Neuron (in vitro differentiated cells): ENCODE results near the gene TPPP.

Source experiments
- H2AFZ ChIP-seq: one replicate; pipeline ENCODE4 v1.6.1; 2013; ENCODE audit warnings: low read depth, mild to moderate bottlenecking, inconsistent platforms, low read length, moderate library complexity
- H3K27me3 ChIP-seq: one replicate; pipeline ENCODE4 v1.6.1; 2013; ENCODE audit warnings: low read length; ENCODE audit not compliant: insufficient read depth
- H3K36me3 ChIP-seq: one replicate; pipeline ENCODE4 v1.6.1; 2013; ENCODE audit warnings: low read length; ENCODE audit not compliant: insufficient read depth
- H3K4me1 ChIP-seq: one replicate; pipeline ENCODE4 v1.6.1; 2013; ENCODE audit warnings: low read length; ENCODE audit not compliant: insufficient read depth
- H3K4me3 ChIP-seq: 2 replicates; pipeline ENCODE4 v1.5.1; 2013; ENCODE audit warnings: mild to moderate bottlenecking, low read length, moderate library complexity
- H3K9me3 ChIP-seq: one replicate; pipeline ENCODE4 v1.6.1; 2013; ENCODE audit warnings: low read length

TPPP gene

DNA sequence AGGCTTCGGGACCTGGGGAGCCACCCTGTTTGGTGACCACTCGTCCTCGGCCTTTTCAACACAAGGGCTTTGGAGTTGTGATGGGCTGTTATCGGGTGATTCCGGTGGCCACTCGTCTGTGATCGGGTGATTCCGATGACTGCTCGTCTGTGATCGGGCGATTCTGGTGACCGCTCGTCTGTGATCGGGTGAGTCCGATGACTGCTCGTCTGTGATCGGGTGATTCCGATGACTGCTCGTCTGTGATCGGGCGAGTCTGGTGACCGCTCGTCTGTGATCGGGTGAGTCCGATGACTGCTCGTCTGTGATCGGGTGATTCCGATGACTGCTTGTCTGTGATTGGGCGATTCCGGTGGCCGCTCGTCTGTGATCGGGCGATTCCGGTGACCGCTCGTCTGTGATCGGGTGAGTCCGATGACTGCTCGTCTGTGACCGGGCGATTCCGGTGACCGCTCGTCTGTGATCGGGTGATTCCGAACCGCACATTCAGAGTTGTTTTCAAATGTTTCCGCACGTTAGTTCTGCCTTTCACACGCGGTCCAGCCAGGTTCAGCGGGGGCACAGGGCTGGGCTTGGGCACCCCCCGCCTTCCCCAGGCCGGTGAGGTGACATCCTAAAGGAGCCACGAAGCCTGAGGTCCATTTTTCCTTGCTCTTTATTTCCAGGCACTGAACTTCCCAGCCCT lies 30.3 kb downstream of the TPPP start:
- no peaks in the 10 kb centered on the region for H3K4me1 ChIP-seq
- no peak overlapping the region for H2AFZ ChIP-seq
- no peaks in the 10 kb centered on the region for H3K27me3 ChIP-seq
- peaks cover 84% of the 10 kb centered on the region for H3K36me3 ChIP-seq
- H3K9me3 ChIP-seq = peaks cover 42% of the 10 kb centered on the region
- H3K4me3 ChIP-seq = no peak overlapping the region

DNA sequence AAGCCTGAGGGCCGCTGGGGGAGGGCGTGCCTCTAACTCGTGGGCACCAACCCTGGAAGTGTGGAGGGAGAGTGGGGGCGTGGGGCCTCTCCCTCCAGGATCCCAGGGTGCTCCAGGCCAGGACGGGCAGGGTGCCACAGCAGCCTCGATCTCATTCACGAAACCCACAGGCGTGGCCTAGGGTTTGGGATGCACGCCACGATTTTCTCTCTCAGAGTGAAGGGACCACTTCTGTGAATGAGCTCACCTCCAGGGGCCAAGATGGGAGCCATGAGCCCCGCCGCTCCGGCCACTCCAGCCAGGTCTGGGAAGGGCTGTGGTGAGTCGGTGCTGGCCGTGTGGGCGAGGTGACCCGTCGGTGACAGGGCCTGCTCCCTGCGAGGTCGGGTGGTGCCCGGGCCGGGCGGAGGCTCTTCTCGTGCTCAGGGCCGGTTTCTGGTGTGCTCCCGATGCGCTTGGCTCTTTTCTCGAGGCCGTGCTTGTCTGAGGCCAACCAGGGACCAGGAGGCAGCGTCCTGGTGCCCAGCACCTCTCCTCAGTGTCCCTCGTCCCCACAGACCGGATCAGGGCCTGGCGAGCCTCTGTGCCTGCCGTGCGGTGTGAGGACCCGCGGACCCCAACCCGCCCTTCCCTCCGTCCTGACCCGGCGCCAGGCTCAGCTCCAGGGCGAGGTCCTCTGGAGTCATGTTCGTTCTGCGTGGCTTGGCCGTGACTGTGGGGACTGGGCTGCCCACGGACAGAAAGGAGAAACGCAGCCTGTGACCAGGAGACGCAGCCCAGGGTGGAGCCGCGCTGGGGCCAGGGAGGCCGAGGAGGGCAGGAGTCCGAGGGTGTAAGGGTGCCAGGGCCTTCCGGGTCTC lies 31.0 kb downstream of the TPPP start:
- Histone ChIP-seq H3K27me3 (no peaks in the 10 kb centered on the region), H3K36me3 (peaks cover 86% of the 10 kb centered on the region), H3K4me1 (no peaks in the 10 kb centered on the region), H3K4me3 (no peak overlapping the region), H3K9me3 (peaks cover 49% of the 10 kb centered on the region), H2AFZ (no peak overlapping the region)

DNA sequence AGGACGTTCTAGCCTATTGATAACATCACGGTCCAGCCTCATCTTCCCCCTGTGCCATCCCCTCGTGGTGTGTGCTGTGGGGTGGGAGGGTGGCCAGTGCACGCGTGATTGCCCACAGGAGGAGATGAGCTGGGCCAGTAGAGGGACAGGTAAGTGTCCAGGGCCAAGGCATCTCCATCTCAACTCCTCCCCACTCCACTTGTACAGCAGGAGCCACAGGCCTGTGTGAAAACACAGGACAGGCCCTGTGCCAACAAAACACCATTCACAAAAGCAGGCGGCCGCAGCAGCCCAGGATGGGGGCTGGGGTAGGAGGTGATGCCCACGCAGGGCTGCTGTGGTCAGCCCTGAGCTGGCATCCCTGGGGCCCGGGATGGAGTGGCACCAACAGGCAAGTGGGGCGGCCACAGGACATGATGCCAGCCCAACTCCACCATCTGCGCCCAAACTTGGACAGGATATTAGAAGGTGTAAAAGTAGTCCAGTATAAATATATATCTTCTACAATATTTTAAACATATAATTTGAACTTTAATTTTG lies 32.6 kb downstream of the TPPP start:
- peaks cover 86% of the 10 kb centered on the region for H3K36me3 ChIP-seq
- H2AFZ ChIP-seq = no peak overlapping the region
- no peak overlapping the region for H3K4me3 ChIP-seq
- H3K4me1 ChIP-seq = no peaks in the 10 kb centered on the region
- peaks cover 51% of the 10 kb centered on the region for H3K9me3 ChIP-seq
- no peaks in the 10 kb centered on the region for H3K27me3 ChIP-seq

DNA sequence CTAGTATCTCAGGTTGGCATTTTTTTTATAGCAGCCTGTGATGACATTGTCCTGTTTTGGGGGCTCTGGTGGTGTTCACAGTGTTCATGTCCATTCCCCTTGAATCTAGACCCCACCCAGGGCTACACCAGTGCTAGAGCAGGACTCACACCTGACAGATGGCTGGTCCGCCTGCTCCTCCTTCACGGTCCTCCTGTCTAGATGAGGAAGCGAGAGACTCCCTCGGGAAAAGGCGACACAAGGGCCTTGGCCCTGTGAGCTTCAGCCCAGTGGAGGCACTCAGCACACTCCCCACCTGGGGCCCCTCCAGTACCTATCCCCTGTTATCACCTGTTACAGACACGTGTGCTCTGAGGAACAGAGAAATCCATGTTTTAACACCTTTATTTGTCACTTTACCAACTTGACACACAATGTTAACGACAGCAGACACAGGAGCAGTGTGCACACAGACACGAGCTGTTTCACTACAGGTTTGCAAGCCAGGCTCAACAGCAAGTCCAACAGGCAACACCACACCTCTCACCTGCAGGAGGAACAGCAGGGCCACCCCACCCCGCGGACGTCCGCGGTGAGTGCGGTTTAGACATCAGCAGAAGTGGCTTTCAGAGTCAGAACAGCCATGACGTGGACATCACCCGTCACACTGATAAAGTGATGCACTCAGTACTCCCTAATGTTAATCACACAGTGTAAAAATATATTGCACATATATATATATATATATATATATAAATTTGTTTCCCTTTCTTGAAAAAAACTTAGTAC lies 33.5 kb downstream of the TPPP start:
- Histone ChIP-seq H3K9me3 (peaks cover 51% of the 10 kb centered on the region), H3K4me3 (no peak overlapping the region), H2AFZ (no peak overlapping the region), H3K4me1 (no peaks in the 10 kb centered on the region), H3K27me3 (no peaks in the 10 kb centered on the region), H3K36me3 (peaks cover 79% of the 10 kb centered on the region)

DNA sequence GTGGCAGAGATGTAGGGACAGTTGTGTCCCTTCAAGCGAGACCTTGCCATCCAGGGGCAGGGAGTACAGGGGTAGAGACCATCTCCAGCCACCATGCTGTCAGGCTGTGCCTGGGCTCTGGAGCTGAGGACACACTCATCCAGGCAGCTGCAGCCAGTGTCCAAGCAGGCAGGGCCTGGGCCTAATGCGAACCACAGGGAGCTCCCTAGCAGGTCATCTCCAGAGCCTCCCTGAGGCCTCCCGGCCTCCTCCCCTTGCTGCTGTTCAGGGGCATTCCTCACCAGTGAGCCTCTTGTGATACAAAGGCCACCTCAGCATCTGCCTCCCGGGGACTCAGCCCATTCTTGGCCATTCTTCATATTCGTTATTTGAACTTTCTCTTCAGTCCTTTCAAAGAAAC lies 35.0 kb downstream of the TPPP start:
- Histone ChIP-seq H3K4me1 (no peaks in the 10 kb centered on the region), H2AFZ (no peak overlapping the region), H3K27me3 (no peaks in the 10 kb centered on the region), H3K9me3 (peaks cover 53% of the 10 kb centered on the region), H3K4me3 (no peak overlapping the region), H3K36me3 (peaks cover 79% of the 10 kb centered on the region)

DNA sequence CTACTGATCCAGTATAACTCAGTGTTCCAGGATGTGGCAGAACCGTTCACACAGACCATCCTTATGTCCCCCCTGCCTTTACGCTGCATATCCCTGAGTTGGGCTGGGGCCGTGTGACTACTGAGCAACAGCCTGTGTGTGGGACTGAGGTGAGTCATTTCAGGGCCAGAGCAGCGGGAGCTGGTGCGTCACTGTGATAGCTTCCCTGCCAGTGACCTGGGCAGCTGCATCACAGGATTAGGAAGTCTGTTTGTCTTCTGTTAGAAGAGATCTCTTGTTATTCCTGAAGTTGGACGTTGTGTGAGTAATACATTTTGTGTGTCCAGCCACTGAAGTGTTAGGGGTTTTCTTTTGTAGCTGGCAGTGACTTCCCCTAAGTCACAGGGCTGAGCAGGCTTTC lies 35.6 kb downstream of the TPPP start:
- Histone ChIP-seq H3K36me3 (peaks cover 79% of the 10 kb centered on the region), H3K9me3 (peaks cover 50% of the 10 kb centered on the region), H2AFZ (no peak overlapping the region), H3K4me3 (no peak overlapping the region), H3K27me3 (no peaks in the 10 kb centered on the region), H3K4me1 (no peaks in the 10 kb centered on the region)

DNA sequence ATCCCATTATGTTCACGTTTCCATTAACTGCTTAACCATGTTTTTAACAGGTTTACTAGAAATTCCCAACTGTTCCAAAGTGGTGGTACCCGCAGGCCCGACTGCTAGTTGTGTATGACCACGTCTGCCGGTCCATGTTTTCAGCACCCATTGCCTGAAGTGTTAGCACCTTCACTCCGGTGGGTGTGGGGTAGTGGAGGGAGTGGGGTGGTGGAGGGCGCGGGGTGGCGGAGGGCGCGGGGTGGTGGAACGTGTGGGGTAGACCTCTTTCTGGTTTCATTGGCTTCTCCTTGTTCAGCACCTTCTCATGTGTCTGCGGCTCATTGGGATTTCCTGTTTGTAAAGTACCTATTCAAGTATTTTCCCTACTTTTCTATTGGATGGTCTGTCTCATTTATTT lies 37.7 kb downstream of the TPPP start:
- no peak overlapping the region for H2AFZ ChIP-seq
- H3K27me3 ChIP-seq = no peaks in the 10 kb centered on the region
- H3K4me1 ChIP-seq = no peaks in the 10 kb centered on the region
- no peak overlapping the region for H3K4me3 ChIP-seq
- peaks cover 67% of the 10 kb centered on the region for H3K36me3 ChIP-seq
- H3K9me3 ChIP-seq = peaks cover 35% of the 10 kb centered on the region

DNA sequence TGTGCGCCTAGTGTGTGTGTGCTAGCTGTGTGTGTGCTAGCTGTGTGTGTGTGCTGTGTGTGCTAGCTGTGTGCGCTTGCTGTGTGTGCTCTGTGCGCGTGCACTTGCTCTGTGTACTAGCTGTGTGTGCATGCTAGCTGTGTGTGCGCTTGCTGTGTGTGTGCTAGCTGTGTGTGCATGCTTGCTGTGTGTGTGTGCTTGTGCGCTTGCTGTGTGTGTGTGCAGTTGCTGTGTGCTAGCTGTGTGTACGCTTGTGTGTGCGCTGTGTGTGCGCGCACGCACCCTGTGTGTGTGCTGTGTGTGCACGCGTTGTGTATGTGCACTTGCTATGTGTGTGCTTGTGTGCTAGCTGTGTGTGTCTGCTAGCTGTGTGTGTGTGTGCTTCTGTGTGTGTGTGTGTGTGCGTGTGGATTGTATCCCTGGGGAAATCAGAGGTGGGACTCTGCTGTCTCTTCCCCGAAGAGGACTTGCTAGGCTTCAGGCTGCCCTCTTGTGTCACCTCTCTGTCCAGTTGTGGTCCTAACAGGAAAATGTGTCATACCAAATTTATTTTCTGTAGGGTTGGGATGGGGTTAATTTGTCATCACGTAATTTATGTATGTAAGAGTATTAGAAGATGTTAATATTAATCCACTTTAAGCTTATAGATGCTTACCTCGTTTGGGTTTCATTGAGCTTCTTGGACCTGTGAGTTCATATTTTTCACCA lies 38.9 kb downstream of the TPPP start:
- peaks cover 56% of the 10 kb centered on the region for H3K36me3 ChIP-seq

DNA sequence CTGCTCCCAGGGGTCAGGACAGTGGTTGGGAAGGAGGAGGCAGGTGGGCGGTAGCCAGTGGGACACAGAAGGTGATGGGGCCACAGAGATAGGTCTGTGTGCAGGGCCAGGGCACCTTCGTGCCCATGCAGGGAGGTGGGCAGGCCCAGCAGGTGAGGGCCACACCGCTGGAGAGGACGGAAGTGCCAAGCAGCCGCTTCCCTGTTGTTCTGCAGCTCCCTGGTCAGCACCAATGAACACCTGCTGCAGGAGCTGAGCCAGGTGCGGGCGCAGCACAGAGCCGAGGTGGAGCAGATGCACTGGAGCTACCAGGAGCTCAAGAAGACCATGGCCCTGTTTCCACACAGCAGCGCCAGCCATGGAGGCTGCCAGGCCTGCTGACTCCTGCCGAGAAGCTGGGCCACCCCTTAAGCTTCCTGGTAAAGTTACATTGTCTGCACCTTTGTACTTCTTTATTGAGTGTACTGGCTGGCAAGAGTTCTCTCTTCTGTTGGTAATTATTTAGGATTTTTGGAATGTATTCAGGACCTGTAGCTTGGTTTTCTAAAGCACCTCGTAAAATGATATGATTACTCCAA lies 40.3 kb downstream of the TPPP start:
- Histone ChIP-seq H3K4me3 (no peak overlapping the region), H3K4me1 (no peaks in the 10 kb centered on the region), H3K9me3 (peaks cover 24% of the 10 kb centered on the region), H2AFZ (no peak overlapping the region), H3K36me3 (peaks cover 52% of the 10 kb centered on the region), H3K27me3 (no peaks in the 10 kb centered on the region)

More for the DNA sequence above, 38.9 kb downstream of the TPPP start:
- H3K4me3 ChIP-seq = no peak overlapping the region
- H3K4me1 ChIP-seq = no peaks in the 10 kb centered on the region
- H3K9me3 ChIP-seq = peaks cover 27% of the 10 kb centered on the region
- H2AFZ ChIP-seq = no peak overlapping the region
- no peaks in the 10 kb centered on the region for H3K27me3 ChIP-seq

DNA sequence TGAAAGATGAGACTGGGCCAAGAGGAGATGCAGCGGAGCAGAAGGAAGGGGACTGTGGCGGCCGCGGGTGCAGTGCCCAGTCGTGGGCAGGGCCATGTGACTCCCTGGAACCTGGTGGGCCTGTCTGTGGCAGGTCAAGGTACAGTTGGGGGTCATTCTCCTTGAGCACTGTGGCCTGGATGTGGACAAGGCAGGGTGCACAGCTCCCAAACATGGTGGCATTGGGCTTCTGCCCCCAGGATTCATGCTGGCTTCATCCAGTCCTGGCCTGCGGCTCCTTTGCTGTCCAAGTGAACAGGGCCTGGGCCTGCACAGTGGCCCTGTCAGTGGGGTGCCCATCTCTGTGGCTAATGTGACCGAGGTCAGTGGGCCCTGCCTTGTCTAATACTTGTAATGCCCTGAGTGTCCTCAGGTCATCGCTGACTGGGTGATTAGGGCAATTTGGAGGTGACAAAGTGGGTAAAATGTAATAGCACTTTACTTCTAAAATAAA lies 41.1 kb downstream of the TPPP start:
- peaks cover 17% of the 10 kb centered on the region for H3K9me3 ChIP-seq
- no peak overlapping the region for H3K4me3 ChIP-seq
- H2AFZ ChIP-seq = no peak overlapping the region
- H3K36me3 ChIP-seq = peaks cover 52% of the 10 kb centered on the region
- H3K27me3 ChIP-seq = no peaks in the 10 kb centered on the region
- no peaks in the 10 kb centered on the region for H3K4me1 ChIP-seq

DNA sequence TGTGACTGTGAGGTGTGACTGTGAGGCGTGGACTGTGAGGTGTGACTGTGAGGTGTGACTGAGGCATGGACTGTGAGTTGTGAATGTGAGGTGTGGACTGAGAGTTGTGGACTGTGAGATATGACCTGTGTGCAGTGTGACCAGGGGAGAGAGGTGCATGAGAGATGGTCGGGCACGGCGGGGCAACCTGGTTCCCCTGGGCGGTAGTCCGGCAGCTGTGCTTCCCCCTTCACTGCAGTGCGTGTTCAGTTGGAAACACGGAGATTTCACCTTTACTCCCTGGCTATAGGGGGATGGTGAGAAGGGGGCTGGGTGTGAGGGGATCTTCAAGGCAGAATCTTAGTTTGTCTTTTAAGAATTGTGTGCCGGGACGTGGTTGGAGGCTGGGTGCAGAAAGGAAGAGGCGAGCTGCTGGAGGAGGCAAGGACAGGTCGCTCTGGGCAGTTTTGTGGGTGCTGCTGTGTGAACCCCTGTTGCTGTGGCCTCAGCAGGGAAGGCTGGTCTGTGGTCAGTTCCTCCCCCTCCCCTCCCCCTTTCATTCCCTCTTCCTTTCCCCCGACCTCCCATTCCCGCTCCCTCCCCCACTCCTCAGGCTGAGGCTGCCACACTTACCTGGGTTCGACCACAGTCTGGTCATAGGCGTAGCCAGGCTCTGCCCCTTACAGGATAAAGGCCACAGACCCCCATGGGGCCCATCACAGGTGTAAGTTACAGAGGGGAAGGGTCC lies 41.7 kb downstream of the TPPP start:
- no peaks in the 10 kb centered on the region for H3K4me1 ChIP-seq
- H3K9me3 ChIP-seq = peaks cover 16% of the 10 kb centered on the region
- no peaks in the 10 kb centered on the region for H3K27me3 ChIP-seq
- H3K4me3 ChIP-seq = no peak overlapping the region
- H2AFZ ChIP-seq = no peak overlapping the region
- peaks cover 52% of the 10 kb centered on the region for H3K36me3 ChIP-seq

DNA sequence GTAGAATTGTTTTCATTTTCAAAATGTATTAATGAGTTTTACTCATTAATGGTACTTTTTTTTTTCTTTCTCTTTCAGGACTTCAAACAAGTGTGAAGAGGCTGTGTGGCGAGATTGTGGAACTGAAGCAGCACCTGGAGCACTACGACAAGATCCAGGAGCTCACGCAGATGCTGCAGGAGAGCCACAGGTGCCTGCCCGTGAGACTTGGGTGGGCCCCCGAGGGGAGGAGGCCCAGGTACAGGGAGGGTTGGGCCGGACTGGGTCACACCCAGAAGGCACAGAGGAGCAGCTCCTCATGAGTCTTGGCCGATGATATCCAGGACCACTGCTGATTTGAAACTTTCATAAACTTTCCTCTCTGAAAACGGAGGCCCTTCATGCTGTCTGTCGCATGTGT lies 45.4 kb downstream of the TPPP start:
- peaks cover 61% of the 10 kb centered on the region for H3K36me3 ChIP-seq
- H2AFZ ChIP-seq = no peak overlapping the region
- H3K9me3 ChIP-seq = peaks cover 10% of the 10 kb centered on the region
- H3K4me1 ChIP-seq = no peaks in the 10 kb centered on the region
- H3K27me3 ChIP-seq = no peaks in the 10 kb centered on the region
- H3K4me3 ChIP-seq = no peak overlapping the region
